ACC112 (cell line): Measurements from ENCODE around the gene TNFSF9.
"Not testable (repeated sequence)": the region's sequence is repeated elsewhere in the genome, so short reads cannot be mapped to it uniquely, and the experiment has no call there.

Experiments
- H2AFZ ChIP-seq: fragments of 200-600 bp; sonication (generic); one replicate; pipeline ENCODE4 v1.6.0; 2017; ENCODE audit warnings: antibody characterized with exemption, low read length; ENCODE audit not compliant: unreplicated experiment
- H3K27ac ChIP-seq: fragments of 200-600 bp; sonication (generic); 2 replicates; pipeline ENCODE4 v1.5.1; 2014; ENCODE audit warnings: low read depth, mild to moderate bottlenecking, antibody characterized with exemption, low read length, moderate library complexity
- H3K27me3 ChIP-seq: fragments of 200-600 bp; sonication (generic); 2 replicates; pipeline ENCODE4 v1.6.1; 2014; ENCODE audit warnings: mild to moderate bottlenecking, antibody characterized with exemption, low read length, moderate library complexity, mixed read lengths; ENCODE audit not compliant: insufficient read depth
- H3K36me3 ChIP-seq: fragments of 200-600 bp; sonication (generic); 2 replicates; pipeline ENCODE4 v1.6.1; 2016; ENCODE audit warnings: mild to moderate bottlenecking, antibody characterized with exemption, low read length, moderate library complexity, mixed read lengths; ENCODE audit not compliant: insufficient read depth
- H3K4me1 ChIP-seq: fragments of 200-600 bp; sonication (generic); one replicate; pipeline ENCODE4 v1.6.1; 2016; ENCODE audit warnings: low read length, mixed read lengths; ENCODE audit not compliant: insufficient read depth, unreplicated experiment, control insufficient read depth
- H3K4me3 ChIP-seq: fragments of 200-600 bp; sonication (generic); 2 replicates; pipeline ENCODE4 v1.5.1; 2014; ENCODE audit warnings: mild to moderate bottlenecking, low read depth, low read length
- H3K79me2 ChIP-seq: fragments of 200-600 bp; sonication (generic); one replicate; pipeline ENCODE4 v1.6.0; 2016; ENCODE audit warnings: low read length; ENCODE audit not compliant: control insufficient read depth, unreplicated experiment, insufficient read depth

TNFSF9 gene

DNA sequence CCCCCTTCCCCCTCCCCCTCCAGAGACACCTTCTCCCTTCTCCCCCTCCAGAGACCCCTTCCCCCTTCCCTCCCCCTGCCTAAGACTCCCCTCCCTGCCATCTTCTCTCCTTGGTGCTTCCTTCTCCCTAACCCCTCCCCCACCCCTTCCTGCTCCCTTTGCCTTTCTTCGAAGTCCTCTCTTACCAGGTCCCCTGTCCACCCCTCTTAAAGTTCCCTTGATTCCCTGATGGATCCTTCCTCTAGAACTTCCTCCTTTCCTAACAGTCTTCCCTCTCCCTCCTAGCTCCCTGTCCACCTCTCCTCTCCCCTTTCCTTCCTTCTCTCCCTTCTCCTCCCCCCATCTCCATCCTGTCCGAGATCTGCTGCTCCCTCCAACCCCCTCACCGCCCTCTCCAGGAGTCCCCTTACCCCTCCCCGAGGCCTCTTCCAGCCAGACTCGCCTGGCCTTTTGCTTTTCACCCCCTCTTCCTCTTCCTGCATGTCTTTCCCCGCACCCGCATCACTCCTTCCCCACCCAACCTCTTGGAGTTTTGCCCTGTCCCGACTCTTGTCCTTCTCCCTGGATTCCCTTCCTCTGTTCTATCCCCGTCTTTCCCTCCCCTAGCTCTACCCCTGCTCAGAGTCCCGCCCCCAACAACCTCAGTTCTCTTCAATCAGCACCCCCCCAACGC is 3.1 kb downstream of the TNFSF9 start:
- Histone ChIP-seq H3K79me2 (no peaks in the 10 kb centered on the region), H3K4me3 (no peak overlapping the region), H3K27ac (no peak overlapping the region), H2AFZ (no peak overlapping the region), H3K36me3 (no peaks in the 10 kb centered on the region), H3K4me1 (peaks cover 8% of the 10 kb centered on the region), H3K27me3 (peaks cover 17% of the 10 kb centered on the region; the same call in 1 of the 2 replicates)

DNA sequence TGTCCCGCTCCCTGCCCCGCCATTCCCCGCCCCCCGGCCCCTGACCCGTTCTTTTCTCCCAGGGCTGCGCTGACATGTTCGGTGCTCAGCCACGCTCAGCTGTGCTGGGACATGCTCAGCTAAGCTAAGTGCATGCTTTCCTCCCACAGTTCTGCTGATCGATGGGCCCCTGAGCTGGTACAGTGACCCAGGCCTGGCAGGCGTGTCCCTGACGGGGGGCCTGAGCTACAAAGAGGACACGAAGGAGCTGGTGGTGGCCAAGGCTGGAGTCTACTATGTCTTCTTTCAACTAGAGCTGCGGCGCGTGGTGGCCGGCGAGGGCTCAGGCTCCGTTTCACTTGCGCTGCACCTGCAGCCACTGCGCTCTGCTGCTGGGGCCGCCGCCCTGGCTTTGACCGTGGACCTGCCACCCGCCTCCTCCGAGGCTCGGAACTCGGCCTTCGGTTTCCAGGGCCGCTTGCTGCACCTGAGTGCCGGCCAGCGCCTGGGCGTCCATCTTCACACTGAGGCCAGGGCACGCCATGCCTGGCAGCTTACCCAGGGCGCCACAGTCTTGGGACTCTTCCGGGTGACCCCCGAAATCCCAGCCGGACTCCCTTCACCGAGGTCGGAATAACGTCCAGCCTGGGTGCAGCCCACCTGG is 3.7 kb downstream of the TNFSF9 start:
- H3K36me3 ChIP-seq, result no peaks in the 10 kb centered on the region
- H3K4me1 ChIP-seq, result peaks cover 8% of the 10 kb centered on the region
- no peak overlapping the region for H2AFZ ChIP-seq
- H3K79me2 ChIP-seq, result no peaks in the 10 kb centered on the region
- no peak overlapping the region for H3K27ac ChIP-seq
- no peak overlapping the region for H3K4me3 ChIP-seq
- peaks cover 17% of the 10 kb centered on the region; the same call in 1 of the 2 replicates for H3K27me3 ChIP-seq

DNA sequence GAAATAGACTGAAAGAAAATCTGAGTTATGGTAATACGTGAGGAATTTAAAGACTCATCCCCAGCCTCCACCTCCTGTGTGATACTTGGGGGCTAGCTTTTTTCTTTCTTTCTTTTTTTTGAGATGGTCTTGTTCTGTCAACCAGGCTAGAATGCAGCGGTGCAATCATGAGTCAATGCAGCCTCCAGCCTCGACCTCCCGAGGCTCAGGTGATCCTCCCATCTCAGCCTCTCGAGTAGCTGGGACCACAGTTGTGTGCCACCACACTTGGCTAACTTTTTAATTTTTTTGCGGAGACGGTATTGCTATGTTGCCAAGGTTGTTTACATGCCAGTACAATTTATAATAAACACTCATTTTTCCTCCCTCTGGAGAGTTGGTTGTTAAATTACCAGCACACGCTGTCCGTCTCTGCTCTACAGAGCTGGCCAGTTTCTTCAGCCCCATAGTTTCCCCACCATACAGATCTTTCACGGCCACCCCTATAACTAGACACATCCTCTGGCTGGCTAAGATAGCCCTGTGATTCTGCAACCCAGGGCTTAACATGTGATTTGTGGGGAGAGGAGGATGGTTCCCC is 4.8 kb downstream of the TNFSF9 start:
- H3K4me3 ChIP-seq, result no peak overlapping the region
- no peaks in the 10 kb centered on the region for H3K36me3 ChIP-seq
- H3K79me2 ChIP-seq, result no peaks in the 10 kb centered on the region
- H3K4me1 ChIP-seq, result peaks cover 2% of the 10 kb centered on the region
- peaks cover 17% of the 10 kb centered on the region; the same call in 1 of the 2 replicates for H3K27me3 ChIP-seq
- no peak overlapping the region for H3K27ac ChIP-seq
- no peak overlapping the region for H2AFZ ChIP-seq

DNA sequence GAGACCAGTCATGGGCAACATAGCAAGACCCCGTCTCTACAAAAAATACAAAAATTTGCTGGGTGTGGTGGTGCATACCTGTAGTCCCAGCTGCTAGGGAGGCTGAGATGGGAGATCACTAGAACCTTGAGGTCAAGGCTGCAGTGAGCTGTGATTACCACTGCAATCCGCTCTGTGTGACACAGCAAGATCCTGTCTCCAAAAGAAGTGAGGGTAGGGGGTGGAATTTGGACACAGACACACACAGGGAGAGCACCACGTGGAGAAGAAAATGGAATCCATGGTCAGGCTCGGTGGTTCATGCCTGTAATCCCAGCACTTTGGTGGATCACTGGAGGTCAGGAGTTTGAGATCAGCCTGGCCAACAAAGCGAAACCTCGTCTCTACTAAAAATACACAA is 8.7 kb downstream of the TNFSF9 start:
- Histone ChIP-seq H3K27ac (no peak overlapping the region), H3K79me2 (no peaks in the 10 kb centered on the region), H2AFZ (no peak overlapping the region), H3K4me3 (no peak overlapping the region), H3K4me1 (no peaks in the 10 kb centered on the region), H3K27me3 (no peaks in the 10 kb centered on the region), H3K36me3 (no peaks in the 10 kb centered on the region)

DNA sequence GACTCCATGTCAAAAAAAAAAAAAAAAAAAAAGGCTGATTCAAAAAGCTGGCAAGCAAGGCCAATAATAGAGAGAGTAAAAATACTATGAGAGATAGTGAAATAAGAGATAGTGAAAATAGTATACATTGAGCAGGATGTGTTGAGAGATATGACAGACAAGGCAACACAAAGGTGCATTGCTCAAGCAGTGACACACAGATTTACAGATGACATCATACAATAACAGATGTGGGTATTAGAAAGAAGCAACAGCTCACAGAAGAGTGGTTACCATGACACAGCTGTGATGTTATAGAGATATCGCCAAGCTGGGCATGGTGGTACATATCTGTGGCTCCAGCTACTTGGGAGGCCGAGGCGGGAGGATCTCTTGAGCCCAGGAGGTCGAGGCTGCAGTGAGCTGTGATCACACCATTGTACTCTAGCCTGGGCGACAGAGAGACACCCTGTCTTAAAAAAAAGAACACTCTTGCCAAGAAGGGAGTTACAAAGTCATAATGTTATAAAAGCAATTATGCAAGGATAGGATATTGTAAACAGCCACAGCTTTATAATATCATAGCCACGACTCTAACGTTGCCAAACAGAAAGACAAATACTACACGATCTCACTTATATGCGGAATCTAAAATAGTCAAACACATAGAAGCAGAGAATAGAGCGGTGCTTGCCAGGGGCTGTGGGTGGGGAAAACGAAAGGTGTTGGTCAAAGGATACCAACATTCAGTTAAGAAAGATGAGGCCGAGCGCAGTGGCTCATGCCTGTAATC is 10.3 kb downstream of the TNFSF9 start:
- no peaks in the 10 kb centered on the region for H3K27me3 ChIP-seq
- H3K27ac ChIP-seq, result no peak overlapping the region
- H3K79me2 ChIP-seq, result no peaks in the 10 kb centered on the region
- H3K4me1 ChIP-seq, result no peaks in the 10 kb centered on the region
- H2AFZ ChIP-seq, result no peak overlapping the region
- H3K4me3 ChIP-seq, result no peak overlapping the region
- no peaks in the 10 kb centered on the region for H3K36me3 ChIP-seq

DNA sequence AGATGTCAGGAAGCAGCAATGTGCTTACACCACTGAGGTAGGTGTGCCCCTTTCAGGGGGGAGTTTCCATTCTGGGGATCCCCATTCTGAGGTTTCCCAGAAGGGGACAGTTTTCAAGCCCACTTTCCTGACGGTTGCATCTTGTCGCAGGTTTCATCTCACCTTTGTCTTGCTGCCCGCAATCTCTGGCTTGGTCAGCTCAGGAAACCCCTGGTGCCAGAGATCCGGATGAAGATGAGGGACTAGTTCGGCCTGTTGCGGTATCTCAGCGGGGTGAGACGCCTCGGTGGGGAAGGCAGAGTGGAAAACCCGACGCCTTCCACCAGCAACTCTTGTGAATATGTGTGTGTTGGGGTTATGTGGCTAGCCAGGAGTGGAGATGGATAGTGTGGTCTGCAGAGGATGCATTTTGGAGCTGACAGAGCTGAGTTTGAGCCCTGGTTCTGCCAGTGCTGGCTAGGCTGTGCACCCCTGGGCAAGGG is 13.1 kb downstream of the TNFSF9 start:
- no peaks in the 10 kb centered on the region for H3K4me1 ChIP-seq
- no peaks in the 10 kb centered on the region for H3K79me2 ChIP-seq
- no peak overlapping the region for H3K27ac ChIP-seq
- H3K4me3 ChIP-seq, result no peak overlapping the region
- H3K36me3 ChIP-seq, result no peaks in the 10 kb centered on the region
- H3K27me3 ChIP-seq, result no peaks in the 10 kb centered on the region
- no peak overlapping the region for H2AFZ ChIP-seq

DNA sequence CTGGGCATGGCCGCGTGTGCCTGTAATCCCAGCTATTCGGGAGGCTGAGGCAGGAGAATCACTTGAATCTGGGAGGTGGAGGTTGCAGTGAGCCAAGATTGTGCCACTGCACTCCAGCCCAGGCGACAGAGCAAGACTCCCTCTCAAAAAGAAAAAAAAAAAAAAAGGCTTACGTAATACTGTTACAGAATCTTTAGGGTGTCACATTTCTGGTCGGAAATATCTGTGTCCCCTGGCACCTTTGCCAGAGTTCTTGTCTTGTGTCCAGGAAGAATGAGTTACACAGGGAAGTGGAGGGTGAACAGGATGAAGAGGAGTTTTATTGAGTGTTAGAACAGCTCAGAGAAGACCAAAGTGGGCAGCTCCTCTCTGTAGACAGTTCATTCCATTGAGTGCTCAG is 19.9 kb downstream of the TNFSF9 start:
- H3K27ac ChIP-seq, H3K79me2 ChIP-seq, H3K4me1 ChIP-seq, H3K4me3 ChIP-seq, H3K36me3 ChIP-seq, H3K27me3 ChIP-seq, H2AFZ ChIP-seq: not testable (repeated sequence)

DNA sequence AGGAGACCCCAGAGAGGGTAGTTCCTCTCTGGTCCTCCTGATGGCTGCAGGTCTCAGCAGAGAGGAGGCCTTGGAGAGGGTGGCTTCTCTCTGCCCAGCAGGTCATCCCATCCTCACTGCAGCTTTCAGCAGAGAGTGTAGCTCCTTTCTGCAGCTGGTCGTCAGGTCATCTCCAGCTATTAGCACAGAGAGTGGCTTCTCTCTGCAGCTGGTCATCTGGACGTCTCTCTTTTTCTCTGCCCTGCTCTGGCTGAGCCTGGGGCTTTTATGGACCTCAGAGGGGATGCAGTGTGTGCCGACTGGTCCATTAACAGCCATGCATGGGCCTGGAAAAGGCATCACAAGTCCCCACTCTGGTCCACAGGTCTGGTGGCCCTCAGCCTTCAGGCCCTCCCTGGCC is 20.3 kb downstream of the TNFSF9 start:
- H3K4me1 ChIP-seq, result peaks cover under 1% of the 10 kb centered on the region
- H3K27ac ChIP-seq, result no peak overlapping the region
- H3K79me2 ChIP-seq, result no peaks in the 10 kb centered on the region
- no peak overlapping the region for H3K4me3 ChIP-seq
- no peaks in the 10 kb centered on the region for H3K27me3 ChIP-seq
- H2AFZ ChIP-seq, result no peak overlapping the region
- H3K36me3 ChIP-seq, result no peaks in the 10 kb centered on the region

DNA sequence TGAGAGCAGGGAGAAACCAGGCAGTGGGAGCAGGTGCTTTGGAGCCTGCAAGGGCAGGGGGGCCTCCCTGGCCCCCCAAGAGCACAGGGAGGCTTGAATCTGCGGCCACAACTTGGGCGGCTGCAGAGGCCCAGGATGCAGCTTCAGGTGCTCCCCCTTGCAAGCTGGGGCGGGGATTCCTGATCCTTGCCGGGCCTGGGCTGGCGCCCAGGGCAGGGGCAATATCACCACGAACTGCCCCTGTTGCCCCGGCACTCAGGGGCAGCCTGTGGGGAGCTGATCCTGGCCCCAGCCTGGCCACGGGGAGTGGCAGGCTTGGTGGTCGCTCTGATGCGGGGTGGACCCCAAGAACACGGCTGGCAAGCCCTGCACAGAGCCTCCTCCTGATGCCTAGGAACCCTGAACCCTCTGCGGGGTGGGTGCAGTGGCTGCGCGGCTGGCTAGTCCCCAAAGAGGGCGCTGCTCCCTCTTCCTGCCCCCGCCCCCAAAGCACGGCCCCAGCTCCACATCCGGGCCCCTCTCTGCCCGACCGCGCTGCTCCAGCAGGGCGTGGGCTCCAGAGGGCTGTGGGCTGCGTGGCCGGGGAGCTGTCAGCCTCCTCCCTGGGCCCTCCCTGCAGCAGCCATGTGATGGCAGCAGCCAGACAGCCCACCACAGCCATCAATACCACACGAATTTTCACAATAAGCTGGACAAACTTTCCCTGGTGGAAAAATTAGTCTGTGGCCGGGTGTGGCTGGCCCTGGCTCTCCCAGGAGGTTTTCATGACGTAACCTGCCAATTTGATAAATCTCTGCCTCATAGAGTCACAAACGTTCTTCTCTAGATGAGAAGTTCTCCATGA is 21.0 kb downstream of the TNFSF9 start:
- Histone ChIP-seq H3K36me3 (no peaks in the 10 kb centered on the region), H3K4me3 (no peak overlapping the region), H3K79me2 (no peaks in the 10 kb centered on the region), H3K27ac (no peak overlapping the region), H3K4me1 (peaks cover 4% of the 10 kb centered on the region), H3K27me3 (no peaks in the 10 kb centered on the region), H2AFZ (no peak overlapping the region)

DNA sequence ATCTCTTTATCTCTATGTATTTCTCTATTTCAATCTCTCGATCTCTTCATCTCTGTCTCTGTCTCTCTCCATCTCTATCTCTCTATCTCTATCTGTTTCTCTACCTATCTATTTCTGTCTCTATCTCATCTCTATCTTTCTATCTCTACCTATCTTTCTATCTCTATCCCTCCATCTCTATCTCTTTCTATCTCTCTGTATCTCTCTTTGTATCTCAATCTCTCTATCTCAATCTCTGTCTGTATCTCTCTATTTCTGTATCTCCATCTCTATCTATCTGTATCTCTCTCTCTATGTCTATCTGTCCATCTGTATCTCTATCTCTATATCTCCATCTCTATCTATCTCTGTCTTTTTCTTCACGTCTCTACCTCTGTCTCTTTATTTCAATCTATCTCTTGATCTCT is 25.2 kb downstream of the TNFSF9 start:
- H3K4me1 ChIP-seq, result peaks cover 4% of the 10 kb centered on the region
- no peaks in the 10 kb centered on the region for H3K36me3 ChIP-seq
- no peak overlapping the region for H3K27ac ChIP-seq
- H2AFZ ChIP-seq, result no peak overlapping the region
- H3K4me3 ChIP-seq, result no peak overlapping the region; the same call in 1 of the 2 replicates
- no peaks in the 10 kb centered on the region for H3K79me2 ChIP-seq
- no peaks in the 10 kb centered on the region for H3K27me3 ChIP-seq
